ENCODE results near the gene CACNA1S. TPM values are rescaled to one million over a fixed set of nuclear protein-coding genes. Genes with fewer than 3 reads are reported as not detected.

The CACNA1S gene
- total RNA-seq, 3 donors from 2014 or later, result not detected

- no peak for DNase-seq (ENCODE audit: low spot score in 2 of 2)
- Histone ChIP-seq H3K36me3 (no peaks in the 10 kb centered on the region), H3K9me3 (no peaks in the 10 kb centered on the region), H3K27me3 (peaks cover 0 to 5% of the 10 kb centered on the region in 2 donors), H3K4me3 (no peak overlapping the region), H3K4me1 (no peaks in the 10 kb centered on the region), H3K27ac (no peak overlapping the region)
- TF ChIP-seq, protein P1, sequence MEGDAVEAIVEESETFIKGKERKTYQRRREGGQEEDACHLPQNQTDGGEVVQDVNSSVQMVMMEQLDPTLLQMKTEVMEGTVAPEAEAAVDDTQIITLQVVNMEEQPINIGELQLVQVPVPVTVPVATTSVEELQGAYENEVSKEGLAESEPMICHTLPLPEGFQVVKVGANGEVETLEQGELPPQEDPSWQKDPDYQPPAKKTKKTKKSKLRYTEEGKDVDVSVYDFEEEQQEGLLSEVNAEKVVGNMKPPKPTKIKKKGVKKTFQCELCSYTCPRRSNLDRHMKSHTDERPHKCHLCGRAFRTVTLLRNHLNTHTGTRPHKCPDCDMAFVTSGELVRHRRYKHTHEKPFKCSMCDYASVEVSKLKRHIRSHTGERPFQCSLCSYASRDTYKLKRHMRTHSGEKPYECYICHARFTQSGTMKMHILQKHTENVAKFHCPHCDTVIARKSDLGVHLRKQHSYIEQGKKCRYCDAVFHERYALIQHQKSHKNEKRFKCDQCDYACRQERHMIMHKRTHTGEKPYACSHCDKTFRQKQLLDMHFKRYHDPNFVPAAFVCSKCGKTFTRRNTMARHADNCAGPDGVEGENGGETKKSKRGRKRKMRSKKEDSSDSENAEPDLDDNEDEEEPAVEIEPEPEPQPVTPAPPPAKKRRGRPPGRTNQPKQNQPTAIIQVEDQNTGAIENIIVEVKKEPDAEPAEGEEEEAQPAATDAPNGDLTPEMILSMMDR (IDR thresholded peaks at IDR 0.05), result no peak
- TF ChIP-seq POLR2AphosphoS5 (IDR thresholded peaks at IDR 0.05), result no peak
- TF ChIP-seq POLR2A (IDR thresholded peaks at IDR 0.05), result no peak
- intact Hi-C loops (cut with DNase I; ENCODE audit: low total_unique reads), result no loop called here
Observed at GRCh38 chr1:201068976-201069375, 43.2 kb downstream of the CACNA1S start.

DNA sequence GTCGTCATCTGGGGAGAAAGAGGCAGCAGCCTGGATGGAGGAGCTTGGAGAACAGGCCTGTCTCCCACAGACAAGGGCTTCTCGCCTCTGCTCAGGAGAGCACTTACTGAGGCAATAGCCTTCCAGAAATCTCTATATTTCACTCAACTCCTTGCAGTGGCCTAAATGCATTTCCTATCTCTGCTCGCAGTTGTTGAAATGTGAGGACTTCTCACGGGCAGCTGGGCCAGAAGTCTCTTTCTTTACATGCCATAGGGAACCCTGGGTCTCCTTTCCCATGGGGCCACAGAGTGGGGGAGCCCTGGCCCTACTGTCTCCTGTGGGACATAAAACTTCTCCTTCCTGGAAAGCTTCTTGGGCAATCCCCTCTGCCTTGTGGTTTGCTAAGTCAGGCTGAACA lies 45.2 kb downstream of the CACNA1S start:
- no peaks in the 10 kb centered on the region for H3K9me3 ChIP-seq
- no peak overlapping the region for H3K4me3 ChIP-seq

GRCh38 chr1:201065686-201066085 lies 46.5 kb downstream of the CACNA1S start:
- Histone ChIP-seq H3K27me3 (peaks cover 0 to 5% of the 10 kb centered on the region in 2 donors), H3K4me1 (no peaks in the 10 kb centered on the region), H3K9me3 (no peaks in the 10 kb centered on the region), H3K36me3 (no peaks in the 10 kb centered on the region), H3K27ac (no peak overlapping the region), H3K4me3 (no peak overlapping the region)
- DNase-seq (ENCODE audit: low spot score in 2 of 2), result no peak
- TF ChIP-seq POLR2A (IDR thresholded peaks at IDR 0.05) (no peak), POLR2AphosphoS5 (IDR thresholded peaks at IDR 0.05) (no peak)
- TF ChIP-seq, protein P1 (IDR thresholded peaks at IDR 0.05), result no peak
- intact Hi-C loops (cut with DNase I; ENCODE audit: low total_unique reads), result no loop called here

More for the DNA sequence above, 45.2 kb downstream of the CACNA1S start:
- TF ChIP-seq POLR2AphosphoS5 (IDR thresholded peaks at IDR 0.05), result no peak
- TF ChIP-seq, protein P1 (IDR thresholded peaks at IDR 0.05), result no peak
- no peak for TF ChIP-seq POLR2A (IDR thresholded peaks at IDR 0.05)
- H3K36me3 ChIP-seq, result no peaks in the 10 kb centered on the region
- H3K4me1 ChIP-seq, result no peaks in the 10 kb centered on the region
- peaks cover 0 to 5% of the 10 kb centered on the region in 2 donors for H3K27me3 ChIP-seq
- H3K27ac ChIP-seq, result no peak overlapping the region
- no peak for DNase-seq (ENCODE audit: low spot score in 2 of 2)
- intact Hi-C loops (cut with DNase I; ENCODE audit: low total_unique reads), result no loop called here

DNA sequence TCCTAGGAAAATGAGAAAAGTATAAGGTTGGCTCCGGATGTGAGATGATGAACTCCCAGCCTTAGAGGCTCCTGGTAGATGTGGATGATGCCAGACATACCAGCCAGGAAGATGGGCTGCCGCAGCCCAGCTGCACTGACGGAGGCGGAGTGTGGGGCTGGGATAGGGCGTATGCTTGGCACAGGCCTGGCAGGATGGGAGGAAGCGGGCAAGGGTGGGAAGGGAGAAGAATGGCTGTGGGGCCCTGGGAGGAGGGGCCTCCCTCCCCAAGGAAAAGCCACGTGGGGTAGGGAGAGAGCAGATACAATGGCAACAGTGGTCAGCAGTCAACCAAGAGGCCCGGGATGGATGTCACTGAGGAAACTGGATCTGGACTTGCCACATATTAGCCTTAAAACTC lies 47.4 kb downstream of the CACNA1S start:
- no peaks in the 10 kb centered on the region for H3K4me1 ChIP-seq
- H3K9me3 ChIP-seq, result no peaks in the 10 kb centered on the region
- intact Hi-C loops (cut with DNase I; ENCODE audit: low total_unique reads), result no loop called here
- H3K4me3 ChIP-seq, result no peak overlapping the region
- peaks cover 0 to 5% of the 10 kb centered on the region in 2 donors for H3K27me3 ChIP-seq
- H3K36me3 ChIP-seq, result no peaks in the 10 kb centered on the region
- no peak for DNase-seq (ENCODE audit: low spot score in 2 of 2)
- H3K27ac ChIP-seq, result no peak overlapping the region
- TF ChIP-seq POLR2A (IDR thresholded peaks at IDR 0.05) (no peak), POLR2AphosphoS5 (IDR thresholded peaks at IDR 0.05) (no peak)
- TF ChIP-seq, protein P1 (IDR thresholded peaks at IDR 0.05), result no peak

- Histone ChIP-seq H3K9me3 (no peaks in the 10 kb centered on the region), H3K36me3 (no peaks in the 10 kb centered on the region), H3K27ac (no peak overlapping the region), H3K27me3 (peaks cover 0 to 5% of the 10 kb centered on the region in 2 donors), H3K4me1 (no peaks in the 10 kb centered on the region), H3K4me3 (no peak overlapping the region)
- TF ChIP-seq, protein P1 (IDR thresholded peaks at IDR 0.05), result no peak
- TF ChIP-seq POLR2AphosphoS5 (IDR thresholded peaks at IDR 0.05), result no peak
- TF ChIP-seq POLR2A (IDR thresholded peaks at IDR 0.05), result no peak
- no peak for DNase-seq (ENCODE audit: low spot score in 2 of 2)
- intact Hi-C loops (cut with DNase I; ENCODE audit: low total_unique reads), result no loop called here
Observed at GRCh38 chr1:201063145-201063544, 49.1 kb downstream of the CACNA1S start.
